ENCODE data around the gene TMEM79. TPM values are rescaled to one million over a fixed set of nuclear protein-coding genes. Genes with fewer than 3 reads are reported as not detected.

TMEM79 gene, protein sequence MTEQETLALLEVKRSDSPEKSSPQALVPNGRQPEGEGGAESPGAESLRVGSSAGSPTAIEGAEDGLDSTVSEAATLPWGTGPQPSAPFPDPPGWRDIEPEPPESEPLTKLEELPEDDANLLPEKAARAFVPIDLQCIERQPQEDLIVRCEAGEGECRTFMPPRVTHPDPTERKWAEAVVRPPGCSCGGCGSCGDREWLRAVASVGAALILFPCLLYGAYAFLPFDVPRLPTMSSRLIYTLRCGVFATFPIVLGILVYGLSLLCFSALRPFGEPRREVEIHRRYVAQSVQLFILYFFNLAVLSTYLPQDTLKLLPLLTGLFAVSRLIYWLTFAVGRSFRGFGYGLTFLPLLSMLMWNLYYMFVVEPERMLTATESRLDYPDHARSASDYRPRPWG
- 100 to 1,000 TPM in 2 of 4 donors, 10 to 100 TPM in 2; 96.9 to 111 (median 101) TPM for total RNA-seq

DNA sequence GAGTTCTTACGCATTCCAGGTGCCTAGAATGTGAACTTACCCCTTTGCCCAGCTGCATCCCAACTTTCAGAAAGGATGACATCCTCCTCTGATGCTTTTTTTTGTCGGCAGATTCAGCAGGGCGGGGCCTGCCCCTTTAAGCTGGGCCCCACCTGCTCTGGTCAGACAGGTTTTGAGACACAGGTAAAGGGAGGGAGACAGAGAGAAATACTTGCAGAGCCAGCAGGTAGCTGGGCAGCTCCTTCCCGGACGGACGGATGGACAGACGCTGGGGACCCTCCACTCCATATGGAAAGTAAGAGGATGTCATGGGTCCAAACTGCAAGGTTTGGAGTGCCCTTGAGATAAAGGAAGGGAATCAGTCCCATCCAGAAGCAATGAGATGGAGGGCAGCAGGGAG, at the start of gene TMEM79:
Gene TMEM79 (plus strand): TSS at position 214 of the 400 bp plus-strand sequence. CDS start 902 bp downstream, outside the sequence.
- DNase-seq (ENCODE audit: low spot score in 2 of 2) = no peak
- WGBS, 2 donors = 55 to 73% methylated on average over 7 of the region's 7 CpGs
- peak within 1 kb of the TSS; percentile 84 for H3K4me3 ChIP-seq (ENCODE audit: low read depth, poor library complexity, severe bottlenecking)
- intact Hi-C loops (cut with DNase I; ENCODE audit: low total_unique reads) = no loop called here
- TF ChIP-seq POLR2A (IDR thresholded peaks at IDR 0.05) = no peak
- TF ChIP-seq, protein P1, sequence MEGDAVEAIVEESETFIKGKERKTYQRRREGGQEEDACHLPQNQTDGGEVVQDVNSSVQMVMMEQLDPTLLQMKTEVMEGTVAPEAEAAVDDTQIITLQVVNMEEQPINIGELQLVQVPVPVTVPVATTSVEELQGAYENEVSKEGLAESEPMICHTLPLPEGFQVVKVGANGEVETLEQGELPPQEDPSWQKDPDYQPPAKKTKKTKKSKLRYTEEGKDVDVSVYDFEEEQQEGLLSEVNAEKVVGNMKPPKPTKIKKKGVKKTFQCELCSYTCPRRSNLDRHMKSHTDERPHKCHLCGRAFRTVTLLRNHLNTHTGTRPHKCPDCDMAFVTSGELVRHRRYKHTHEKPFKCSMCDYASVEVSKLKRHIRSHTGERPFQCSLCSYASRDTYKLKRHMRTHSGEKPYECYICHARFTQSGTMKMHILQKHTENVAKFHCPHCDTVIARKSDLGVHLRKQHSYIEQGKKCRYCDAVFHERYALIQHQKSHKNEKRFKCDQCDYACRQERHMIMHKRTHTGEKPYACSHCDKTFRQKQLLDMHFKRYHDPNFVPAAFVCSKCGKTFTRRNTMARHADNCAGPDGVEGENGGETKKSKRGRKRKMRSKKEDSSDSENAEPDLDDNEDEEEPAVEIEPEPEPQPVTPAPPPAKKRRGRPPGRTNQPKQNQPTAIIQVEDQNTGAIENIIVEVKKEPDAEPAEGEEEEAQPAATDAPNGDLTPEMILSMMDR (IDR thresholded peaks at IDR 0.05) = no peak

DNA sequence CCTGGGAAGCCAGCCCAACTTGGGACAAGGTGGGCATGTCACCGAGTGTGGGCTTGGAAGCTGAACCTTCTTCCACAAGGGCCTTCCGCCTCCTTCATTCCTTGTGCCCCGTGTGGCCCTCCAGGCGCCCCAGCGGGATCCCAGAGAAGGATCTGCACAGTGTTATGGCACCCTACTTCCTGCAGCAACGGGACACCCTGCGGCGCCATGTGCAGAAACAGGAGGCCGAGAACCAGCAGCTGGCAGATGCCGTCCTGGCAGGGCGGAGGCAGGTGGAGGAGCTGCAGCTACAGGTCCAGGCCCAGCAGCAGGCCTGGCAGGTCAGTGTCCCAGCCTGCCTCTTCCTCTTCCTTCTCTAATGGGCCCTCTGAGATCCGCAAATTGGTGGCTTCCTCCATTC, 48.0 kb upstream of the TMEM79 start:
- TF ChIP-seq POLR2A (IDR thresholded peaks at IDR 0.05) = no peak
- TF ChIP-seq, protein P1 (IDR thresholded peaks at IDR 0.05) = no peak
- 63 to 74% methylated on average over 10 to 12 of the region's 12 CpGs for WGBS, 2 donors
- intact Hi-C loops (cut with DNase I; ENCODE audit: low total_unique reads) = no loop called here
- DNase-seq (ENCODE audit: low spot score in 2 of 2) = no peak
- no peak overlapping the region for H3K4me3 ChIP-seq (ENCODE audit: low read depth, poor library complexity, severe bottlenecking)

DNA sequence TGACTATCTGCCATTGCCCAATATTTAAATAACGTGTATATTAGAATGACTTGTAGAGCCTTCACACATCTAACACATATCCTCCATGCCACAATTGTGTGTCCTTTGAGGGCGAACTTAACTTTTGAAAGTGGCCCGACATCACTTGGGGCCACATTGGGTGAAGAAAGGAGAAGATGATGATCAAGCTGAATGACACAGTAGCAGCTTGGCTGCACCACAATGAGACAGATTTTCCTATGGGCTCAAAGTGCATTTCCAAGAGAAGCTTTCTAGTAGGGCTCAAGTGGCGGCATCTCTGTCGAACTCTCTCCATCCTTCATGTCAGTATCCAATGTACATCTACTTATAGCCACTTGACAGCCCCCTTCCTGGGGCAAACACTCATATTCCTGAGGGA, 45.9 kb upstream of the TMEM79 start:
- H3K4me3 ChIP-seq (ENCODE audit: low read depth, poor library complexity, severe bottlenecking) = no peak overlapping the region
- intact Hi-C loops (cut with DNase I; ENCODE audit: low total_unique reads) = no loop called here
- DNase-seq (ENCODE audit: low spot score in 2 of 2) = no peak
- no peak for TF ChIP-seq POLR2A (IDR thresholded peaks at IDR 0.05)
- TF ChIP-seq, protein P1 (IDR thresholded peaks at IDR 0.05) = no peak
- WGBS, 2 donors = 92 to 94% methylated on average over 5 of the region's 5 CpGs

DNA sequence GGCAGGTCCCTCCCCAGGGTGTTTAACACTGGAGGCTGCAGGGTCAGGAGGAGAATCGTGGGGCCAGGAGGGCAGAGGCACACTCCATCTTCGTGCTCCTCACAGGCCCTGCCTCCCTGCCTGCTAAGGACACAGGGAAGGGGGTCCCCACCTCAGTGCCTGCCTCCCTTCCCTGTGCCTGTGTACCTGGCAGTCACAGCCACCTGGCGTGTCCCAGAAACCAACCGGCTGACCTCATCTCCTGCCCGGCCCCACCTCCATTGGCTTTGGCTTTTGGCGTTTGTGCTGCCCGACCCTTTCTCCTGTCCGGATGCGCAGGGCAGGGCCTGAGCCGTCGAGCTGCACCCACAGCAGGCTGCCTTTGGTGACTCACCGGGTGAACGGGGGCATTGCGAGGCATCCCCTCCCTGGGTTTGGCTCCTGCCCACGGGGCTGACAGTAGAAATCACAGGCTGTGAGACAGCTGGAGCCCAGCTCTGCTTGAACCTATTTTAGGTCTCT, 42.8 kb upstream of the TMEM79 start:
- H3K4me3 ChIP-seq (ENCODE audit: low read depth, poor library complexity, severe bottlenecking) = no peak overlapping the region
- no peak for TF ChIP-seq POLR2A (IDR thresholded peaks at IDR 0.05)
- TF ChIP-seq, protein P1 (IDR thresholded peaks at IDR 0.05) = no peak
- DNase-seq (ENCODE audit: low spot score in 2 of 2) = no peak
- 46 to 50% methylated on average over 7 to 15 of the region's 15 CpGs for WGBS, 2 donors
- intact Hi-C loops (cut with DNase I; ENCODE audit: low total_unique reads) = no loop called here

DNA sequence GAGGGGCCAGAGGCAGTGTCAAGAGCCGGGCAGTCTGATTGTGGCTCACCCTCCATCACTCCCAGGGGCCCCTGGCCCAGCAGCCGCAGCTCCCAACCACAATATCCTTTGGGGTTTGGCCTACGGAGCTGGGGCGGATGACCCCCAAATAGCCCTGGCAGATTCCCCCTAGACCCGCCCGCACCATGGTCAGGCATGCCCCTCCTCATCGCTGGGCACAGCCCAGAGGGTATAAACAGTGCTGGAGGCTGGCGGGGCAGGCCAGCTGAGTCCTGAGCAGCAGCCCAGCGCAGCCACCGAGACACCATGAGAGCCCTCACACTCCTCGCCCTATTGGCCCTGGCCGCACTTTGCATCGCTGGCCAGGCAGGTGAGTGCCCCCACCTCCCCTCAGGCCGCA, 42.2 kb upstream of the TMEM79 start, which contains the start of gene BGLAP:
Gene BGLAP (plus strand): TSS at position 259 of the 400 bp plus-strand sequence. CDS start 48 bp downstream, at position 307.
- 76 to 77% methylated on average over 13 to 14 of the region's 14 CpGs for WGBS, 2 donors

More for the DNA sequence above, 42.2 kb upstream of the TMEM79 start, which contains the start of gene BGLAP:
- TF ChIP-seq, protein P1 (IDR thresholded peaks at IDR 0.05) = no peak
- no peak for TF ChIP-seq POLR2A (IDR thresholded peaks at IDR 0.05)
- no peak for DNase-seq (ENCODE audit: low spot score in 2 of 2)
- no peak within 1 kb of the TSS for H3K4me3 ChIP-seq (ENCODE audit: low read depth, poor library complexity, severe bottlenecking)
- intact Hi-C loops (cut with DNase I; ENCODE audit: low total_unique reads) = no loop called here
